Measurements from ENCODE around the gene TMEM201. TPM values are rescaled to one million over a fixed set of nuclear protein-coding genes. Genes with fewer than 3 reads are reported as not detected.

TMEM201 gene
- total and polyA plus RNA-seq, 2 of the 4 experiments (the other 2 are of a cell fraction), result 1.3 to 8.7 TPM

DNA sequence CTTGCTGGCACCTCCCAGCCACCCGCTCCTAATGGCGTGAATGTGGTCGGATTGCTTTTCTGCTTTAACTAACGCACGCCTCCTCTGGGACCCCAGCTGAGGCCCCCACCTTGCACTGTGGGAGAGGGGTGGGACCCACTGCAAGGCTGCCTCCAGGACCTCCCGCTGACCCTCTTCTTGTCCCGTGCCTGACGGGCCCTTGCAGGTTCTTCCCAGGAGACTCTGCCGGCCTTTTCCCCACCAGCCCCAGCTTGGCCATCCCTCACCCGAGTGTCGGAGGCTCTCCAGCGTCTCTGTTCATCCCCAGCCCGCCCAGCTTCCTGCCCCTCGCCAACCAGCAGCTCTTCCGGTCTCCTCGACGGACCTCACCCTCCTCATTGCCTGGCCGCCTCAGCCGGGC, 18.6 kb downstream of the TMEM201 start:
- no peak overlapping the region for H4K91ac ChIP-seq (ENCODE audit: insufficient read depth, low read depth, low read length)
- no peak overlapping the region for H2BK15ac ChIP-seq (ENCODE audit: low read depth, low read length)
- H3K36me3 ChIP-seq (ENCODE audit: control insufficient read depth, insufficient read depth, low read length), result peaks cover 23% of the 10 kb centered on the region
- no peak for TF ChIP-seq MAZ (IDR thresholded peaks at IDR 0.05; ENCODE audit: borderline replicate concordance, low read depth, low read length)
- TF ChIP-seq, protein P1, sequence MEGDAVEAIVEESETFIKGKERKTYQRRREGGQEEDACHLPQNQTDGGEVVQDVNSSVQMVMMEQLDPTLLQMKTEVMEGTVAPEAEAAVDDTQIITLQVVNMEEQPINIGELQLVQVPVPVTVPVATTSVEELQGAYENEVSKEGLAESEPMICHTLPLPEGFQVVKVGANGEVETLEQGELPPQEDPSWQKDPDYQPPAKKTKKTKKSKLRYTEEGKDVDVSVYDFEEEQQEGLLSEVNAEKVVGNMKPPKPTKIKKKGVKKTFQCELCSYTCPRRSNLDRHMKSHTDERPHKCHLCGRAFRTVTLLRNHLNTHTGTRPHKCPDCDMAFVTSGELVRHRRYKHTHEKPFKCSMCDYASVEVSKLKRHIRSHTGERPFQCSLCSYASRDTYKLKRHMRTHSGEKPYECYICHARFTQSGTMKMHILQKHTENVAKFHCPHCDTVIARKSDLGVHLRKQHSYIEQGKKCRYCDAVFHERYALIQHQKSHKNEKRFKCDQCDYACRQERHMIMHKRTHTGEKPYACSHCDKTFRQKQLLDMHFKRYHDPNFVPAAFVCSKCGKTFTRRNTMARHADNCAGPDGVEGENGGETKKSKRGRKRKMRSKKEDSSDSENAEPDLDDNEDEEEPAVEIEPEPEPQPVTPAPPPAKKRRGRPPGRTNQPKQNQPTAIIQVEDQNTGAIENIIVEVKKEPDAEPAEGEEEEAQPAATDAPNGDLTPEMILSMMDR (conservative IDR thresholded peaks at IDR 0.05; ENCODE audit: low read depth, low read length), result no peak
- TF ChIP-seq, protein P2, sequence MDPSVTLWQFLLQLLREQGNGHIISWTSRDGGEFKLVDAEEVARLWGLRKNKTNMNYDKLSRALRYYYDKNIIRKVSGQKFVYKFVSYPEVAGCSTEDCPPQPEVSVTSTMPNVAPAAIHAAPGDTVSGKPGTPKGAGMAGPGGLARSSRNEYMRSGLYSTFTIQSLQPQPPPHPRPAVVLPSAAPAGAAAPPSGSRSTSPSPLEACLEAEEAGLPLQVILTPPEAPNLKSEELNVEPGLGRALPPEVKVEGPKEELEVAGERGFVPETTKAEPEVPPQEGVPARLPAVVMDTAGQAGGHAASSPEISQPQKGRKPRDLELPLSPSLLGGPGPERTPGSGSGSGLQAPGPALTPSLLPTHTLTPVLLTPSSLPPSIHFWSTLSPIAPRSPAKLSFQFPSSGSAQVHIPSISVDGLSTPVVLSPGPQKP (IDR thresholded peaks at IDR 0.05; ENCODE audit: borderline replicate concordance, low read depth, low read length), result no peak
- no peak for TF ChIP-seq MXI1 (IDR thresholded peaks at IDR 0.05; ENCODE audit: borderline replicate concordance, low read depth, low read length)
- no peak for TF ChIP-seq SMC3 (IDR thresholded peaks at IDR 0.05; ENCODE audit: low read depth, low read length)
- ChIA-PET CTCF (no interaction called here), POLR2A (ENCODE audit: unreplicated experiment) (no interaction called here)
- no peak overlapping the region for H2BK5ac ChIP-seq (ENCODE audit: low read depth, low read length, poor library complexity, severe bottlenecking)
- H3K9me1 ChIP-seq (ENCODE audit: insufficient read depth, low read length), result no peaks in the 10 kb centered on the region
- H3K14ac ChIP-seq (replicated peaks; ENCODE audit: low read depth, low read length), result no peak overlapping the region
- no peak overlapping the region for H3K23ac ChIP-seq (ENCODE audit: low read depth, low read length)
- no peak overlapping the region for H3K18ac ChIP-seq (ENCODE audit: low read depth, low read length)
- no peak overlapping the region for H3K4me2 ChIP-seq (ENCODE audit: low read depth, low read length)
- in situ Hi-C loops (cut with MboI; ENCODE audit: low sequenced_read_pairs) (no loop called here), intact Hi-C loops (cut with micrococcal nuclease) (no loop called here), dilution Hi-C loops (cut with HindIII; ENCODE audit: low sequenced_read_pairs, unreplicated experiment) (no loop called here)
- H2BK20ac ChIP-seq (ENCODE audit: low read depth, low read length), result no peak overlapping the region
- DNase-seq (no peak), ATAC-seq (ENCODE audit: low read depth) (no peak)
- no TSS peak for BruUV-seq (replicated peaks)
- H4K20me1 ChIP-seq (ENCODE audit: insufficient read depth, low read length), result no peaks in the 10 kb centered on the region; the same call in 1 of the 2 replicates
- H3K9me3 ChIP-seq (ENCODE audit: control insufficient read depth, insufficient read depth, low read length), result no peaks in the 10 kb centered on the region
- H2BK120ac ChIP-seq (ENCODE audit: low read depth, low read length), result no peak overlapping the region
- no peak overlapping the region for H3K4ac ChIP-seq (ENCODE audit: low read depth, low read length)
- no peak overlapping the region for H4K8ac ChIP-seq (ENCODE audit: low read depth in 2 of 2, low read length in 2 of 2)
- H2AK5ac ChIP-seq (ENCODE audit: low read depth, low read length), result no peak overlapping the region
- 100% methylated on average over 2 of the region's 19 CpGs; no CpG with 5 or more reads in 1 of the 2 experiments for WGBS, 2 experiments (ENCODE audit: extremely low coverage in 2 of 2, insufficient read length in 1 of 2)
- H3K56ac ChIP-seq (ENCODE audit: extremely low read depth, insufficient read depth, low read length), result no peak overlapping the region
- H3K4me1 ChIP-seq (ENCODE audit: control insufficient read depth, insufficient read depth, low read length), result no peaks in the 10 kb centered on the region; the same call in 1 of the 2 replicates
- no peaks in the 10 kb centered on the region for H3K79me1 ChIP-seq (ENCODE audit: low read depth in 1 of 2, low read length in 2 of 2)
- H4K5ac ChIP-seq (ENCODE audit: low read depth, low read length), result no peak overlapping the region
- no peak overlapping the region for H3K9ac ChIP-seq (ENCODE audit: low read depth, low read length)
- no peaks in the 10 kb centered on the region for H3K27me3 ChIP-seq (ENCODE audit: control insufficient read depth, insufficient read depth, low read length)
- no peak overlapping the region for H3K4me3 ChIP-seq (ENCODE audit: insufficient read depth, low read depth, low read length)
- no peak overlapping the region for H2AFZ ChIP-seq (replicated peaks; ENCODE audit: low read length, poor library complexity)
- H3K27ac ChIP-seq (ENCODE audit: insufficient read depth, low read length), result no peak overlapping the region
- no peak overlapping the region for H2AK9ac ChIP-seq (replicated peaks; ENCODE audit: low read depth, low read length, poor library complexity)

Measured in IMR-90 (cell line).